Activated CD8-positive, alpha-beta memory T cell treated with anti-CD3 and anti-CD28 coated beads for 4 hours (primary cell): ENCODE measurements around the gene B4GALT6.

ENCODE experiments used
- DNase-seq, 2 donors: peaks; one replicate each; pipeline ENCODE4 v3.0.0-alpha.2; 2020; ENCODE audit warnings: low read depth in 2 of 2

Gene B4GALT6

DNA sequence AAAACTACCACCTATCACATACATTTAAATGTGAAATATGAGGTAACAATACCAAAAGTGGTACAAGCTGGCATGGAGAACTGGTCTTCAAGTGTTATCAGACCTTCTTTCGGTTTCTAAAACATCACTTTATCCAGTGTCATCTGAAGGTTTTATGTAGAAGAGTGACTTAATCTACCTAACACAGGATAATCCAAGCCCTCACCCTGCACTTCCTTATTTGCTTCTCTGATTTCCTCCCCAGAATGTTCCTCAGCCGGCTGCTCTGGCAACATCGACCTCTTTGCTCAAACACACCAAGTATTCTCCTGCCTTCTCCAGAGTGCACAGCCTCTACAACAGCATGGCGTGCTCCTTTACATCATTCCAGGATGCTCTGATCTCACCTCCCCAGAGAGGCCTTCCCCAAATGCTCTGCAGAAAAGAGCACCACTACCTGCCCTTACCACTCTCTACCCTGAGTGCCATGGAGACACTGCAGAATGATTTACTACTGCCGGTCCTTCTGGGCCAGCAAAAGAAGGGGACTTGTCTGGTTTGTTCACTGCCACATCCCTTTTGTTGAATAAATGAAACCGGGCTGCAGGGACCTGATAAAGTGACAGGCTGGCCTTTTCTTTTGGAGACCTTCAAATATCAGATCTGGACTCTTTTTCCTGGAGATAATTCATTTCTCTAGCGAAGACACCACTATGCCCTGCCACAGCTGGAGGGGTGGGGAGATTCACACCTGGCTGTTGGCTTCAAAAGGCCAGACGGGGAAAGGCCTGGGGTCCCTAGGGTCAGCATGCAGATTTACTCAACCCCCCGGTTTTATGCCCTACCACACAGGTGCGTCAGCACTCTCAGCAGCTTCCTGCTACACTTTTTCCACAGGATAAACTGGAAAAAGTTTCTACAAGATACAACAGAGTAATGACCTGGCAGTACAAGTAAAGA is 50.7 kb downstream of the B4GALT6 start:
- no peak for DNase-seq

DNA sequence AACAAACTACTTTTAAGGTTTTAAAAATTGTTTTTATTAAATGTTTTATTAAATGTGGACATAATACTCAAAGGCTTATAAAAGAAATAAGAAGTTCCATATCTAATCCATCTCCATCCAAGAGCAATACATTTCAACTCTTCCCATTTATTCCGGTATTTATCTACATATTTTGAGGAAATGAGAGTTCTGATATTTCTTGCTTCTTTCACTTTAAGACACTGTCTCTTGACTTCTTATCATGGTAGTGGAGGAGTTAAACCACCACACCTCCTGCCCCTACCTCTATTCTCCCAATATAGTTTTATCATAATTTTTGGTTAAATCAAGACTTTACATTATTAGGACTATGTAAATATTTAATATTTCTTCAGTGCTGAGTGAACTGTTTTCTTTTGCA is 52.0 kb downstream of the B4GALT6 start:
- DNase-seq: no peak

DNA sequence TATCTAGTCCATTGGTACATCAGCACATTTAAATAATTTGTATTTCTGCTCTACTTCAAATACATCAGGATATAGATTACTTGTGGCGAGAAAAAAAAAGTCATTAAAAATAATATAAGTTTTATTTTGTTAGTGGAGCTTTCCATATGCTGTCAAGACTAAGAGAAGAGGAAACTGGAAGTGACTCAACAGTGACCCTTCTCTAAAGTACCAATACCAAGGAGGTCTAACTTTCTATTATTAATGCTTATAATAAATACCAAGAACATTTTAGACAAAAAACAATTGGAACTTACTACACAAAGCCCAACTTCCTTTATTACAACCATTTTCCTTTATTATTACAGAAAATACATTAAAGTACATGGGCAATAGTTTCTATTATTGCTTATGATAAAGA is 52.9 kb downstream of the B4GALT6 start:
- no peak for DNase-seq

DNA sequence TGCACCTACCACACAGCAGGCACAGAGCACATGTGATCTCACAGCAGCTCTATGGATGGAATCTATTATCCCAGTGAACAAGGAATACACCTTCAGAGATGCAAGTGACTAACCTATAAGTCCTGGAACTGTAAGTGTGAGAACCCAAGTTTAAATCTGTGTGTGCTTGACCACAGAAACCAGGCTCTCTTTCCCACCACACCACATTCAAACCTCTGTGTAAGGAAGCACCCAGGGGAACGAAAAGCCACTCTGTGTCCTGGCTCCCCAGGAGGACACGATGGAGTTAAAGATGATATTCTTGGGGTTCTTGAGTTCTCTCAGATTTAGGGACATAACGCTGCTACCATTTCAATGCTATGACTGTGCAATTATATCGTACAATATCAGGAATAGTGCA is 53.8 kb downstream of the B4GALT6 start:
- DNase-seq: no peak

DNA sequence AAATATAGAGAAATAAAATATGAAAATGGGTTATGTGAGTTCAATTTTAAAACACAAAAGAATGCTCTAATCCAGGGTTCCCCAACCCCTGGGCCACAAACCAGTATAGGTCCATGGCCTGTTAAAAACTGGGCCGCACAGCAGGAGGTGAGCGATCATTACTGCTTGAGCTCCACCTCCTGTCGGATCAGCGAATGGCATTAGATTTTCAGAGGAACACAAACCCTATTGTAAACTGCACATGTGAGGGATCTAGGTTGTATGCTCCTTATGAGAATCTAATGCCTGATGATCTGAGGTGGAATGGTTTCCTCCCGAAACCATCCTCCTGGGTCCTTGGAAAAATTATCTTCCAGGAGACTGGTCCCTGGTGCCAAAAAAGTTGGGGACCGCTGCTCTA is 58.0 kb downstream of the B4GALT6 start:
- DNase-seq: no peak

DNA sequence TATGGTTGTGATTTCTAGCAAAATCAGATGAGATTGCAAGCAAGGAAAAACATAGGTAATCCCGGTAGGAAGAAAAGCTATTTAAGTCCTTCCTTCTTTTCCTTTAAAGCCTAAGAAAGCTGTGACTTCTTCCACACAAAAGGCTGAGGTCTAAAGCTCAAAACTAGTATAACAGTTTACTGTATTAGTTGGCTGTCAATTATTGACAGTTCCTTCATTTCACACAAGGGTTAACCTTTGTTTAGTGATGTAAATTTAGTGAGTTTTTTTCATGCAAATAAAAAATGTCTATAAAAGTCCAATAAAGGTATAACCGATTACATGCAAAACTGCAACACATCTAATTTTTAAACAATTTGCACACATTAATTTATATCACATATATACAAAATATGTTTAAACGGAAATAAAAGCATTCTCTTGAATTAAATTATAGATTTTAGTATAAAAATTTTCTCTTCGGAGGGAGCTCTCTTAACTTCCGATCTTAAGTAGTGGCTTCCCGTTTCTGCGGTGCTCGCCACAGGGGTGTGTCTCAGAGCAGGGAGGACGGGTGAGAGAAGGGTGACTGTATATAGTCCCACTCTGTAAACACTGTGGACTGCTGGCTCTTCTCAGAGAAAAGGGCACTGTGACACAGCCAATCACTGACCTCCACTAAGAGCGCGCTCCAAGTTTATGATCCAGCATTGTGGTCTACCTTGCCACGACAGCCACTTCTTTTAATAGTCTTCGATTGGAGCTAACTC is 59.3 kb downstream of the B4GALT6 start:
- DNase-seq: no peak

DNA sequence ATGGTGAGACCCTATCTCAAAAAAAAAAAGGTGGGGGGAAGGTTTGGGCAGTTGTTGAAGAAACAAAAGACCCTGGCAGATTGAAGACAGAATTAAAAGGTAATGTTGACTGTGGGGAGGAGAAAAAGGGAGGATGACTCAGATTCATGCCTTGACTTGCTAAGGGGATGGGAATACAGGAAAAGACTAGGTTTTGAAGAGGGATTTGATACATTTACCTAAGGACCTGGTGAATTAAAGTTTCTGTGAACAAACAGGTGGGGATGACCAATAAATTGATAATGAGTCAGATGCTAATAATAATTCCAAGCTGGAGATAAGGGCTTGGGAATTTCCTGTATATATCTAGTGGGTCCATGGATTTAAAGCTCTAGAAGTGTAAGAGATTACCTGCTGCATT is 65.1 kb downstream of the B4GALT6 start:
- DNase-seq: no peak

DNA sequence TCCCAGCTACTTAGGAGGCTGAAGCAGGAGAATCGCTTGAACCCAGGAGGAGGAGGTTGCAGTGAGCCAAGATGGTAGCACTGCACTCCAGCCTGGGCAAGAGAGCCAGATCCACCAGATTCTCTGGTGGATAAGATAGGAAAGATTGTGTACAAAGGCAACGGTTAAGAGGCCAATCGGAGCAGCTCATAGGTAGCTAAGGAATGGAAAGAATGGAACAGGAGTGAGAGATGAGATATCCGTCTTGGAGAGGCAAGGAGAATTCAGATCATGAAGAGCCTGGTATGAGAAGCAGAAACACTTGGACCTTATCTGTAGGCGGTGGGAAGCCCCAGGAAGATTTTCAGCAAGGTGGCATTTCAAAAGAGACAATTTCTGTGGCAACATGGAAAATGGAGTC is 65.6 kb downstream of the B4GALT6 start:
- no peak for DNase-seq

DNA sequence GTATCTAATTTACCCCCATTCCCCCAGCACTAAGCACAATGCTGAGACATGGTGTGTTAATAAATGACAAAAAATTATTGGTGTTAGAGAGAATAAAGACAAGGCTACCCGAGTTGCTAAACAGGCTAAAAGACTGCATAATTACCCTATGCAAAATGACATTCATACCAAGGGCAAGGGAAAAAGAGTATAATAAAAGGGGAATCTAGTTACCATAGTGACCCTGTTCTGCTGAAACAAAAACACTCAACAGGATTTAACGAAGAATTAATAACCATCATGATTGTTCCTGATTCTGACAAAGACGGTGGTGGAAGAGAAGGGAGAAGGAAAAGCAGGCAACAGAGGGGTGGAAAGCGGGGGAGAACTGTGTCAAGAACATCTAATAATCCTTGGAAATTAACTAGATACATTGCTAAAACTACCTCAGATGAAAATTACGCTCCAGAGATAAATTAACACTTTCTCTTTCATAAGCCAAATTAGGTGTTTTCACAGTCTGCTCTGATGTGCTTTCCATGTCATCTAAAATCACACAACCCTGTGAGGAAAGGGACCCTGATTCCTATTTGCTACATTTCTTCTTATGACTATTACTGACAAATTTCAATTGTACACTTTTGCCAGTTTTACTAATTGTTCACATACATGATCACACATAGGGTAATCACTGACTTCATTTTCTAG is 67.2 kb downstream of the B4GALT6 start:
- no peak for DNase-seq

DNA sequence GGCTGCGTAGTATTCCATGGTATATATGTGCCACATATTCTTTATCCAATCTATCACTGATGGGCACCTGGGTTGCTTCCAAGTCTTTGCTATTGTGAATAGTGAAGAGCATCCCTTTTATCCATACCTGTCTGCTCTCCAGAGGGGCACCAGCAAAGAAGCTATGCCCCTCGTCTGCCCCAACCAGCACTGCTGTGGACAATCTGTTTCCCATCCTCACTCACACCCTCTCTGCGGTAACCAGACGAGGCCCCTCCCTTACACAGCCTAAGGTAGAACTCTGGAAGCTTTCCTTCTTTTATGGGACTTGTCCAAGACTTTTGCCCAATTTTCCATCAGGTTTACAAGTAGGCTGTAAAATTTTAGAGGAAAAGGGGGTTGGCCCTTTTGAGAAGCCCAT is 67.8 kb downstream of the B4GALT6 start:
- no peak for DNase-seq

DNA sequence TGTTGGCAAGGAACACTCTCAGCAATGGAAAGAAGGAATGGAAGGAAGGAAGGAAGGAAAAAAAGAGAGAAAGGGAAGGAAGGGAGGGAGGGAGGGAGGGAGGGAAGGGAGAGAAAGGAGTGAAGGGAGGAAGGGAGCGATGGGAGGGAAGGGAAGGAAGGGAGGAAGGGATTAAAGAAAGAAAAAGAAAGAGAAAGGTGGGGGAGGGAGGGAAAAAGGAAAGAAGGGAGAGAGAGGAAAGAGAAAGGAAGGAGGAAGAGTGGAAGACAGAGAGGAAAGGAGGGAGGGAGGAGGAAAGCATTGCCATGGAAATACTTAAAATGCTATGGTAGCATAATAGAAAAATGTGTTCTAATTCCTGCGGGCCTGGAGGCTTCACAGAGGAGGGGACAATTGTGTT is 70.3 kb downstream of the B4GALT6 start:
- DNase-seq: no peak

DNA sequence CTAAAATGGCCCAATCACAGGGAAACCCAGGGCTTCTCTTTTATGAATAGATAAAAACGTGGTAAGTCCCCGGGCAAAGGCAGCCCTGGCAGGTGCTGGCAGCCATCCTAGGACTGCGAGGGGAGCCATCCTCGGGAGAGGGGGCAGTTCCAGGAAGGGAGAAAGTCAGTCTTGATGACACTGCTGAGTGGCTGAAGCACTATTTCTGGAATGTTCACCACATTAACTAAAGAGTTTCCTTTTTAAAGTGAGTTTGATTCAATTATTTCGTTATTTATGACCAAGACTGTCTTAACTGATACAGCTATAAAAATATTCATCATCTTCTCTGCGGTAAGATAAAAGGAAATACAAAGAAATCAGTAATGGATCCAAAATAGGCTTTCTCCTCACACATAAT is 72.3 kb downstream of the B4GALT6 start:
- no peak for DNase-seq

DNA sequence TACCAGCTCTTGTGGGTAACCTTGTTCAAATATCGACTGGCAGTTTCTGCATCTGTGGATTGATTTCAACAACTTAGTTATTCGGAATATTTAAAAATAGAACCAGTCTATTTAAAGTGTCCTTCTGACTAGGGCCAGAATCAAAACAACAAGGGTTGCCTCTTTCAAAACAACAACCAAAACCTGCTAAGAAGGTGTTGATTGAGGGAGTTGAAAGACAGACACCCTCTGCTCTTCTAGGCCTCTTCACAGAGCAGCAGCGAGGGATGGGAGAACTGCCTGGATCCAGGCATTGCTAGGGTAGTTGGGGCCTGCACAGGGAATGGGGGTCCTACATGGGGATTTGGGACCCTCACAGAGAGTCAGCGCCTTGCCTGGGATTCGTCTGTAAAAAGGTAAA is 72.9 kb downstream of the B4GALT6 start:
- DNase-seq: no peak

DNA sequence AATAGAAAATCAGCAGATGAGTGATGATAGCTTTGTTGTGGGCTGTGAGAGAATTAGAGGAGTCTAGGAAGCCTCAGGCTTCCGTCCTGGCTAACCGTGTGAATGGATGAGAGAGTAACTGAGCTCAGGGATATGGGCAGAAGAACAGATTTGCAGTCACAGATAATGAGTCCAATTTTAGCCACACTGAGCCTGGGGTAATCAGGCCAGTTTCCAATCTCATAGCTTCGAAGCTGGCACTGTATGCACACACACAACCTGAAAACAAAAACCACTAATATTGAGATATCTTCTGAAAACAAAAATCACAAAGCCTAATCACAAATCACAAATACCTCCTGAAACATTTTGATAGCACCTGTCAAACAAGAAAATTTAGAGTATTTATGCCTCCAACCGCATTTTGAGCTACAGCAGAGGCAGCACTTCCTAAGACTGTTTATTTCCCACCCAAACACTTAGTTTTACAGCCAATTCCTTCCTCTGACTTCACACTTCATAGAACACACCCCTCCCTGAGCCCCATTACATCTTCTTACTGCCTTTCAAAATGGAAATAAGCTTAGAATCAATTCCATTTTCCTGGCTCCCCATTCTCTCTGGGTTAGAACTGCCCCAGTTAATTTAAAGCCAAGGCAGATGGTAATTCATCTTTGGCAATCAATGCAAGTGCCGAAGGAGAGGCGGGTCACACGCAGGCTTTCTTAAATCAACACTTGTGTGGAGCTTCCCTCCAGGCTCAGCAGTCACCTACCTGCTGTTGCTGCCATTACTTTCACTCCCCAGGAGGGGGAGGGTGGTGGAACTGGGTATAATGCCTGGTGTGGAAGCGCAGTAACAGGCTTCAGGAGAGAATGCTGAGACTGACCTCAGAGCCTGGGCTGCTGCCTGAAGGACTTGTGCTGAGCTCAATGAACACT is 73.8 kb downstream of the B4GALT6 start:
- DNase-seq: no peak

DNA sequence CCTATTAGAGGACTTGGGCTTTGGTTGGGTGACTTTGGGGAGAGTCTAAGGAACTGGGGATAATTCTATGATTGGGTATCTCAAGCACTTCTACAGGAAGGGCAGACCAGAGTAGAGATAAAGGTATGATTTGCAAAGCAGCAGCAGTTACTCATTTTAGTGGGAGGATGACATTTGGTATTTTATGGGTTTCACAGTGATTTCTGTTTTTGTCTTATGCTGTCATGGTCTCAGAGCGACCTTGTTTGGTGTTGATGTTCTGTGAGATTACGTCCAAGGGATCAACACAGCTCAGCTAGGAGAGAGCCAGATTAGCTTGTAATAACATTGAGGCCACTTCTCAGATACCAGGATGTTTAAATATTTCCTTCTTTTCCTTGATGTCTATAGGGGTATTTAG is 74.5 kb downstream of the B4GALT6 start:
- no peak for DNase-seq

DNA sequence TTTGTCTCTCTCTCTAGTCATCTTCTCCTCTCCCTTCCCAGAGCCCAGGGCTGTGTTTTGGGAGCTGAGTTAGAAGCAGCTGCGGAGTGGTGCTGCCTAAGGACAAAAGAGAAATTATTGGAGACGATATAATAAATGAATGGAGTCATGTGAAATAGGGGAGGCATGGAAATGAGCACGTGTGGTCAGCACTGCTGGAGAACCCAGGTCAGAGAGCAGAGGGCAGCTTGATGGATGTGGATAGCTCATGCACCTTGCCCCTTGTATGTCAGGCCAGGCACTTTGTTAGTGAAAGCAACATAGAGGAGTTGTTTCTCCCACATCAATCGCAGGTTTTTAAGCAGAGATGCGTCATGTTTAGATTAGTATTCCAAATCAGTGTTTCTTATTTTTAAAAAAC is 77.0 kb downstream of the B4GALT6 start:
- DNase-seq: no peak

DNA sequence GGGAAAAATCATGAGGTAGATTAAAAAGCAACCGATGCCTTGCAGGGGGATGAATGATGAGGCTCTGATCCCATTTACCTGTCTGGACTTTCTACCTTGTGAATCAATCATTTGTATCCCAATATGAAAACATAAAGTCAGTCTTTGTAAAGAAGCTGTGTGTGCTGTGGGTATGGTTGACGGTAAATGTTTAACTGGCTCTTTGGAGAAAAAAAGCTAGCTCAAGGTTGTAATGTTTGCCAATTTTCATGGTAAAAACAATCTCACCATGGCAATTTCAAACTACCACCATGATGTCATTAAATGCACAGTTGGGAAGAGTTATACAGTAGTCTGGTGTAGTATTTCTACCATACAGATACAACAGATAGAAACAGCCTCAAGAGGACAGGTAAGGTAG is 78.1 kb downstream of the B4GALT6 start:
- no peak for DNase-seq

DNA sequence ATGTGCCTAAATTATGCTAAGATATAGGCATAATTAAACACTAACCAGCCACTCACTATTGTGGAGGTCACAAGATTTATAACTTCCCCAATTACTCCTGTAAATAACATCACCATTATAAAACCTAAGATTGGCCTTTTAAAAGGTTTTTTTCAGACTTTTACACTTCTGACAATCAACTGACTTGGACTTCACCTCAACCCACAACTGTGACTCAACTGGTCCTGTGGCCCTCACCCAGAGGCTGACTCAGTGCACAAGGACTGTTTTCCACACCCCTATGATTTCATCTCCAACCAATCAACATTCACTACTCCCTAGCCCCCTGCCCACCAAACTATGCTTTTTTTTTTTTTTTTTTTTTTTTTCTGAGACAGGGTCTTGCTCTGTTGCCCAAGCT is 81.1 kb downstream of the B4GALT6 start:
- DNase-seq: no peak

DNA sequence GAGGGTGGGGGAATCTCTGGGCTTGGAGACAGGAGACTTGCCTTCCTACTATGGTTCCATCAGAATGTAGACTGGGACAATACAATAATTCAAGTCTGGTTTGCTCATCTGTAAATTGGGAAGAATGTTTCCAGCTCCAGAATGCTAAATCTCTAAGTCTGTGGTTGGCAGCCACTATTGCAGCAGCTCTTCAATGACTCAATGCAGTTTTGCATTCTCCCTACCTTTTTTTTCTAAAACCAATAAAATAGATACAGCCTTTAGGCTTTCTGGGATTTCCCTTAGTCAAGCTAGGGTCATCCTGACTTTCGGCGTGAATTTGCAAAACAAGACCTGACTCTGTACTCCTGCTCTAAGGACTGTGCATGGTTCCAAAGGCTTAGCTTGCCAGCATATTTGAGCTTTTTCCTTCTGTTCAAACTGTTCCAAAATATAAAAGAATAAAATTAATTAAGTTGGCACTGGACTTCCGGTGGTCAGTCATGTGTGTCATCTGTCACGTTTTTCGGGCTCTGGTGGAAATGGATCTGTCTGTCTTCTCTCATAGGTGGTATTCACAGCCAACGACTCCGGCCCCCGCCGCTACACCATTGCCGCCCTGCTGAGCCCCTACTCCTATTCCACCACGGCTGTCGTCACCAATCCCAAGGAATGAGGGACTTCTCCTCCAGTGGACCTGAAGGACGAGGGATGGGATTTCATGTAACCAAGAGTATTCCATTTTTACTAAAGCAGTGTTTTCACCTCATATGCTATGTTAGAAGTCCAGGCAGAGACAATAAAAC is 86.2 kb downstream of the B4GALT6 start:
- no peak for DNase-seq

DNA sequence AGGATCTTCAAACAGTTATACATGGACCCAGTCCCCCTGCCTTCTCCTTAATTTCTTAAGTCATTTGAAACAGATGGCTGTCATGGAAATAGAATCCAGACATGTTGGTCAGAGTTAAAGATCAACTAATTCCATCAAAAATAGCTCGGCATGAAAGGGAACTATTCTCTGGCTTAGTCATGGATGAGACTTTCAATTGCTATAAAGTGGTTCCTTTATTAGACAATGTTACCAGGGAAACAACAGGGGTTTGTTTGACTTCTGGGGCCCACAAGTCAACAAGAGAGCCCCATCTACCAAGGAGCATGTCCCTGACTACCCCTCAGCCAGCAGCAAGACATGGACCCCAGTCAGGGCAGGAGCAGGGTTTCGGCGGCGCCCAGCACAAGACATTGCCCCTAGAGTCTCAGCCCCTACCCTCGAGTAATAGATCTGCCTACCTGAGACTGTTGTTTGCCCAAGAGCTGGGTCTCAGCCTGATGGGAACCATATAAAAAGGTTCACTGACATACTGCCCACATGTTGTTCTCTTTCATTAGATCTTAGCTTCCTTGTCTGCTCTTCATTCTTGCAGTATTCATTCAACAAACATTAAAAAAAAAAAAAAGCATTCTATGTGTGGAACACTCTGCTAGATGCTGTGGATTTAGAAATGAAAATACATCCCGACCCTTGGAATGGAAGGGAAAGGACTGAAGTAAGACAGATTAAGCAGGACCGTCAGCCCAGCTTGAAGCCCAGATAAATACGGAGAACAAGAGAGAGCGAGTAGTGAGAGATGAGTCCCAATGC is 88.1 kb downstream of the B4GALT6 start:
- DNase-seq: no peak
